NCI-H128 (cell line): ENCODE results near the gene PITX3.
"Not testable (repeated sequence)": the region's sequence is repeated elsewhere in the genome, so short reads cannot be mapped to it uniquely, and the experiment has no call there.

ENCODE experiments used
- DNase-seq: peaks from one replicate; lab custom pipeline; 2025; ENCODE audit not compliant: unreplicated experiment; lab: John Stamatoyannopoulos, UW

Gene PITX3

GRCh38 chr10:102261196-102261595 lies 19.9 kb upstream of the PITX3 start:
- DNase-seq: no peak

- no peak for DNase-seq
Observed at GRCh38 chr10:102255404-102255803, 14.1 kb upstream of the PITX3 start.

GRCh38 chr10:102254426-102254825 lies 13.1 kb upstream of the PITX3 start:
- DNase-seq: no peak

- not testable (repeated sequence) for DNase-seq
Observed at GRCh38 chr10:102252508-102252907, 11.2 kb upstream of the PITX3 start.

GRCh38 chr10:102247734-102248133 lies 6.4 kb upstream of the PITX3 start:
- no peak for DNase-seq

GRCh38 chr10:102246261-102246660 lies 4.9 kb upstream of the PITX3 start:
- no peak for DNase-seq

- no peak for DNase-seq
Observed at GRCh38 chr10:102245932-102246251, 4.6 kb upstream of the PITX3 start.

GRCh38 chr10:102245082-102245931 lies 4.0 kb upstream of the PITX3 start, which contains the start of gene GBF1:
Gene GBF1, plus strand, starts transcription at chr10:102245532. Its CDS starts 13,407 bp downstream, at chr10:102258939.
- DNase-seq: peak; percentile 90

- no peak for DNase-seq
Observed at GRCh38 chr10:102243309-102243708, 2.0 kb upstream of the PITX3 start.

GRCh38 chr10:102242118-102242485 lies 790 bp upstream of the PITX3 start:
- DNase-seq: no peak

GRCh38 chr10:102241032-102241443 lies 274 bp downstream of the PITX3 start:
- DNase-seq: no peak

- no peak for DNase-seq
Observed at GRCh38 chr10:102240467-102241031, 763 bp downstream of the PITX3 start.

GRCh38 chr10:102237711-102238252 lies 3.5 kb downstream of the PITX3 start:
- DNase-seq: no peak

- DNase-seq: no peak
Observed at GRCh38 chr10:102236006-102236405, 5.3 kb downstream of the PITX3 start.

- DNase-seq: no peak
Observed at GRCh38 chr10:102235598-102235920, 5.8 kb downstream of the PITX3 start.

- no peak for DNase-seq
Observed at GRCh38 chr10:102234888-102235597, 6.3 kb downstream of the PITX3 start.

- no peak for DNase-seq
Observed at GRCh38 chr10:102233997-102234396, 7.3 kb downstream of the PITX3 start.

GRCh38 chr10:102231357-102232318 lies 9.7 kb downstream of the PITX3 start:
- DNase-seq: peak; percentile 4

- DNase-seq: no peak
Observed at GRCh38 chr10:102230861-102231356, 10.4 kb downstream of the PITX3 start.

GRCh38 chr10:102230264-102230860 lies 10.9 kb downstream of the PITX3 start:
- peak; percentile 20 for DNase-seq
